Panc1 (cell line): ENCODE data around the gene NEURL1B. TPM values are rescaled to one million over a fixed set of nuclear protein-coding genes. Genes with fewer than 3 reads are reported as not detected.

Experiments used
- ATAC-seq: fragments of 200-7000 bp; cut with Tn5 transposase; 2 replicates; pipeline ENCODE4 v1.9.1; 2020; ENCODE audit warnings: mild to moderate bottlenecking, moderate library complexity
- BruUV-seq: library from RNA; stranded (reverse); fragments of 400-500 nt; replicated peaks from 2 replicates; lab custom pipeline; 2021; lab: Mats Ljungman, UMichigan
- CTCF ChIA-PET: fragments of 300-600 bp; sonication (Branson Sonifier 250); formaldehyde crosslinking; loops from one replicate; lab custom pipeline; 2022; ENCODE audit warnings: antibody characterized with exemption; lab: Charles Lee
- POLR2A ChIA-PET: fragments of 300-600 bp; sonication (Branson Sonifier 250); formaldehyde crosslinking; loops from one replicate; lab custom pipeline; 2022; ENCODE audit warnings: antibody characterized with exemption; lab: Charles Lee
- DNase-seq: peaks from one replicate; pipeline ENCODE4 v3.0.0-alpha.2; 2010; ENCODE audit warnings: low read depth, low spot score
- H3K27ac ChIP-seq: 2 replicates; pipeline ENCODE4 v1.5.1; 2011; ENCODE audit warnings: mild to moderate bottlenecking, low read length, inconsistent platforms
- H3K27me3 ChIP-seq: fragments of 200-500 bp; sonication (Bioruptor generic); 2 replicates; pipeline ENCODE4 v1.6.0; 2014; ENCODE audit warnings: low read length, inconsistent platforms; ENCODE audit not compliant: control insufficient read depth, insufficient read depth
- H3K36me3 ChIP-seq: fragments of 200-500 bp; sonication (Bioruptor generic); 2 replicates; pipeline ENCODE4 v1.5.1; 2014; ENCODE audit warnings: inconsistent platforms, mild to moderate bottlenecking, low read length, moderate library complexity; ENCODE audit not compliant: control insufficient read depth, insufficient read depth
- H3K4me1 ChIP-seq: 2 replicates; pipeline ENCODE4 v1.5.1; 2011; ENCODE audit warnings: inconsistent platforms, mild to moderate bottlenecking, low read length, moderate library complexity; ENCODE audit not compliant: control insufficient read depth, insufficient read depth
- H3K4me3 ChIP-seq, 2 experiments: 2 replicates each; pipeline ENCODE4 v1.5.1; 2011 to 2012; ENCODE audit warnings: low read depth in 2 of 2, low read length in 2 of 2, mild to moderate bottlenecking in 2 of 2, inconsistent platforms in 1 of 2, moderate library complexity in 1 of 2
- H3K9me3 ChIP-seq: fragments of 200-500 bp; sonication (Bioruptor generic); 2 replicates; pipeline ENCODE4 v1.5.1; 2014; ENCODE audit warnings: low read depth, mild to moderate bottlenecking, inconsistent platforms, low read length, moderate library complexity; ENCODE audit not compliant: control insufficient read depth, insufficient read depth
- CTCF ChIP-seq: fragments of 450-650 bp; IDR thresholded peaks from 2 replicates; pipeline ENCODE4 v1.5.1; 2017; ENCODE audit warnings: mild to moderate bottlenecking
- POLR2AphosphoS5 ChIP-seq: IDR thresholded peaks from 2 replicates; pipeline ENCODE4 v1.6.1; 2012; ENCODE audit warnings: mild to moderate bottlenecking, low read depth, low read length, moderate library complexity
- REST ChIP-seq, 2 experiments: IDR thresholded peaks; 2 replicates each; pipeline ENCODE4 v1.6.1; 2011 to 2012; ENCODE audit warnings: low read depth in 2 of 2, control low read depth in 1 of 2, low read length in 1 of 2, mild to moderate bottlenecking in 1 of 2, moderate library complexity in 1 of 2; ENCODE audit not compliant: insufficient read depth in 1 of 2
- SIN3A ChIP-seq: IDR thresholded peaks from 2 replicates; pipeline ENCODE4 v1.6.1; 2012; ENCODE audit warnings: low read depth, mild to moderate bottlenecking, low read length, moderate library complexity, borderline replicate concordance; ENCODE audit not compliant: insufficient read depth
- TCF7L2 ChIP-seq: IDR thresholded peaks from 2 replicates; pipeline ENCODE4 v1.6.1; 2011; ENCODE audit warnings: mild to moderate bottlenecking, low read depth, low read length, inconsistent platforms
- in situ Hi-C: cut with HindIII; loops from 2 replicates; pipeline ENCODE4 v1.10.0; 2016; ENCODE audit warnings: low sequenced_read_pairs, low pct_unique_long_range_greater_than_20kb
- intact Hi-C: fragments of 100-400 bp; cut with micrococcal nuclease; formaldehyde crosslinking; loops from one replicate; pipeline ENCODE4 v1.10.0; 2022; ENCODE audit not compliant: unreplicated experiment
- total RNA-seq: library from RNA; stranded (reverse); gene quantifications from one replicate; pipeline ENCODE4 v1.2.1, GENCODE V29; 2021; ENCODE audit not compliant: unreplicated experiment

The NEURL1B gene
- total RNA-seq, 1 experiment from 2014 or later, result 5.3 TPM

GRCh38 chr5:172598251-172599203 lies 42.5 kb upstream of the NEURL1B start:
- TF ChIP-seq REST (IDR thresholded peaks at IDR 0.05; ENCODE audit: insufficient read depth in 1 of 2, low read depth in 2 of 2, low read length in 1 of 2) (no peak), TCF7L2 (no peak), SIN3A (no peak), CTCF (no peak), POLR2AphosphoS5 (no peak)
- no peak for ATAC-seq
- Histone ChIP-seq H3K9me3 (no peaks in the 10 kb centered on the region), H3K27me3 (no peaks in the 10 kb centered on the region), H3K27ac (no peak overlapping the region), H3K36me3 (no peaks in the 10 kb centered on the region), H3K4me1 (no peaks in the 10 kb centered on the region), H3K4me3 (no peak overlapping the region)
- in situ Hi-C loops (no loop called here), intact Hi-C loops (no loop called here)
- POLR2A ChIA-PET, result interaction anchor here (0.5 kb wide), 1 partner anchor 26 kb away, joined by 3 read pairs; no protein-coding TSS in a partner anchor
- BruUV-seq, result no TSS peak
- DNase-seq, result no peak
- CTCF ChIA-PET, result no interaction called here

GRCh38 chr5:172599204-172599567 lies 41.9 kb upstream of the NEURL1B start:
- ChIA-PET CTCF (no interaction called here), POLR2A (no interaction called here)
- in situ Hi-C loops (no loop called here), intact Hi-C loops (no loop called here)
- TF ChIP-seq SIN3A (no peak), POLR2AphosphoS5 (no peak)
- ATAC-seq (no peak), DNase-seq (no peak)
- H3K27me3 ChIP-seq, result no peaks in the 10 kb centered on the region
- no peaks in the 10 kb centered on the region for H3K9me3 ChIP-seq
- H3K27ac ChIP-seq, result no peak overlapping the region
- no TSS peak for BruUV-seq
- no peaks in the 10 kb centered on the region for H3K36me3 ChIP-seq
- no peak overlapping the region for H3K4me3 ChIP-seq
- no peaks in the 10 kb centered on the region for H3K4me1 ChIP-seq

- Histone ChIP-seq H3K27me3 (0 out of 2 replicates have a peak, but pooled peaks cover under 1% of the 10 kb centered on the region), H3K36me3 (no peaks in the 10 kb centered on the region), H3K4me3 (no peak overlapping the region), H3K9me3 (no peaks in the 10 kb centered on the region), H3K27ac (no peak overlapping the region), H3K4me1 (no peaks in the 10 kb centered on the region)
- ATAC-seq (no peak), DNase-seq (no peak)
- no TSS peak for BruUV-seq
- in situ Hi-C loops, result no loop called here
- ChIA-PET POLR2A (interaction anchor here (0.7 kb wide), 1 partner anchor 49 kb away, joined by 3 read pairs; no protein-coding TSS in a partner anchor), CTCF (no interaction called here)
- intact Hi-C loops, result no loop called here
- TF ChIP-seq TCF7L2, result no peak
- no peak for TF ChIP-seq REST (IDR thresholded peaks at IDR 0.05; ENCODE audit: insufficient read depth in 1 of 2, low read depth in 2 of 2, low read length in 1 of 2)
- no peak for TF ChIP-seq CTCF
- no peak for TF ChIP-seq SIN3A
- no peak for TF ChIP-seq POLR2AphosphoS5
These were observed 40.5 kb upstream of the NEURL1B start for GRCh38 chr5:172600571-172600970.
